GM08714 (cell line): ENCODE data around the gene LGR5.

Experiments
- H3K4me3 ChIP-seq: fragments of 200-500 bp; sonication (Bioruptor generic); 2 replicates; pipeline ENCODE4 v1.5.1; 2014; ENCODE audit warnings: mild to moderate bottlenecking, low read length, inconsistent platforms
- ZNF274 ChIP-seq: IDR thresholded peaks from 2 replicates; pipeline ENCODE4 v1.6.1; 2012; ENCODE audit warnings: mild to moderate bottlenecking, low read depth, low read length

The LGR5 gene

GRCh38 chr12:71439613-71440344, at the start of gene LGR5:
TSS of gene LGR5 (plus strand) at chr12:71439798. CDS start at chr12:71440081, 283 bp downstream.
- TF ChIP-seq ZNF274: no peak
- peak within 1 kb of the TSS; percentile 41 for H3K4me3 ChIP-seq

GRCh38 chr12:71392521-71393145, 47.0 kb upstream of the LGR5 start:
- TF ChIP-seq ZNF274: no peak

GRCh38 chr12:71393625-71394024, 46.0 kb upstream of the LGR5 start:
- TF ChIP-seq ZNF274: no peak
- H3K4me3 ChIP-seq: no peak overlapping the region

More at GRCh38 chr12:71392521-71393145, 47.0 kb upstream of the LGR5 start:
- no peak overlapping the region for H3K4me3 ChIP-seq

- TF ChIP-seq ZNF274: no peak
Measured at GRCh38 chr12:71397433-71397954, 42.1 kb upstream of the LGR5 start.

GRCh38 chr12:71399197-71399596, 40.4 kb upstream of the LGR5 start:
- no peak for TF ChIP-seq ZNF274

More at GRCh38 chr12:71397433-71397954, 42.1 kb upstream of the LGR5 start:
- H3K4me3 ChIP-seq: no peak overlapping the region

GRCh38 chr12:71400481-71400880, 39.1 kb upstream of the LGR5 start:
- H3K4me3 ChIP-seq: no peak overlapping the region

More at GRCh38 chr12:71399197-71399596, 40.4 kb upstream of the LGR5 start:
- no peak overlapping the region for H3K4me3 ChIP-seq

GRCh38 chr12:71405884-71406283, 33.7 kb upstream of the LGR5 start:
- no peak overlapping the region for H3K4me3 ChIP-seq
- no peak for TF ChIP-seq ZNF274

More at GRCh38 chr12:71400481-71400880, 39.1 kb upstream of the LGR5 start:
- no peak for TF ChIP-seq ZNF274

- H3K4me3 ChIP-seq: no peak overlapping the region
- TF ChIP-seq ZNF274: no peak
Measured at GRCh38 chr12:71407732-71408131, 31.9 kb upstream of the LGR5 start.

GRCh38 chr12:71410844-71411243, 28.8 kb upstream of the LGR5 start:
- H3K4me3 ChIP-seq: no peak overlapping the region
- no peak for TF ChIP-seq ZNF274

- no peak for TF ChIP-seq ZNF274
- H3K4me3 ChIP-seq: no peak overlapping the region
Measured at GRCh38 chr12:71411635-71412034, 28.0 kb upstream of the LGR5 start.

- TF ChIP-seq ZNF274: no peak
- no peak overlapping the region for H3K4me3 ChIP-seq
Measured at GRCh38 chr12:71415336-71416231, 24.0 kb upstream of the LGR5 start.

- no peak for TF ChIP-seq ZNF274
Measured at GRCh38 chr12:71417181-71417580, 22.4 kb upstream of the LGR5 start.

GRCh38 chr12:71420775-71421406, 18.7 kb upstream of the LGR5 start:
- no peak for TF ChIP-seq ZNF274
- H3K4me3 ChIP-seq: no peak overlapping the region

More at GRCh38 chr12:71417181-71417580, 22.4 kb upstream of the LGR5 start:
- no peak overlapping the region for H3K4me3 ChIP-seq
